Upper lobe of right lung (tissue), 1 donor: ENCODE measurements around the gene PARD3. TPM values are rescaled to one million over a fixed set of nuclear protein-coding genes. Genes with fewer than 3 reads are reported as not detected.
A peak's percentile ranks its signal among the peaks of the same experiment; 100 is the strongest.
"Not testable (repeated sequence)": the region's sequence is repeated elsewhere in the genome, so short reads cannot be mapped to it uniquely, and the experiment has no call there.

Experiments
- ATAC-seq: fragments of 200-7000 bp; cut with Tn5 transposase; one replicate; pipeline ENCODE4 v1.9.1; 2020; ENCODE audit warnings: mild to moderate bottlenecking, moderate library complexity
- DNase-seq: peaks from one replicate; pipeline ENCODE4 v3.0.0-alpha.2; 2020
- H3K27ac ChIP-seq: fragments of 200-600 bp; one replicate; pipeline ENCODE4 v1.8.0; 2022
- H3K27me3 ChIP-seq: fragments of 200-600 bp; one replicate; pipeline ENCODE4 v1.8.0; 2022; ENCODE audit warnings: mild to moderate bottlenecking
- H3K36me3 ChIP-seq: fragments of 200-600 bp; one replicate; pipeline ENCODE4 v1.8.0; 2022
- H3K4me1 ChIP-seq: fragments of 200-600 bp; one replicate; pipeline ENCODE4 v1.8.0; 2022
- H3K4me3 ChIP-seq: fragments of 200-600 bp; one replicate; pipeline ENCODE4 v1.8.0; 2022; ENCODE audit warnings: mild to moderate bottlenecking
- H3K9me3 ChIP-seq: fragments of 200-600 bp; one replicate; pipeline ENCODE4 v1.8.0; 2022
- intact Hi-C: fragments of 100-400 bp; cut with DNase I; formaldehyde crosslinking; loops from one replicate; pipeline ENCODE4 v1.11.0; 2022
- total RNA-seq: library from RNA; stranded (reverse); fragmentation: NEBNext Ultra II Directional; extraction: Animal tissue kit (Norgen Biotek cat#: 25700); gene quantifications from one replicate; pipeline ENCODE4 v1.2.1, GENCODE V29; 2021
- TF ChIP-seq, protein P1 (sequence below): fragments of 200-600 bp; IDR thresholded peaks from one replicate; pipeline ENCODE4 v1.8.0; 2022; ENCODE audit warnings: antibody characterized with exemption
- donor health status: DM: no; HTN: yes; CAD: no; lungs with severe emphysema.

PARD3 gene
- total RNA-seq, 1 donor from 2014 or later: 38.5 TPM

DNA sequence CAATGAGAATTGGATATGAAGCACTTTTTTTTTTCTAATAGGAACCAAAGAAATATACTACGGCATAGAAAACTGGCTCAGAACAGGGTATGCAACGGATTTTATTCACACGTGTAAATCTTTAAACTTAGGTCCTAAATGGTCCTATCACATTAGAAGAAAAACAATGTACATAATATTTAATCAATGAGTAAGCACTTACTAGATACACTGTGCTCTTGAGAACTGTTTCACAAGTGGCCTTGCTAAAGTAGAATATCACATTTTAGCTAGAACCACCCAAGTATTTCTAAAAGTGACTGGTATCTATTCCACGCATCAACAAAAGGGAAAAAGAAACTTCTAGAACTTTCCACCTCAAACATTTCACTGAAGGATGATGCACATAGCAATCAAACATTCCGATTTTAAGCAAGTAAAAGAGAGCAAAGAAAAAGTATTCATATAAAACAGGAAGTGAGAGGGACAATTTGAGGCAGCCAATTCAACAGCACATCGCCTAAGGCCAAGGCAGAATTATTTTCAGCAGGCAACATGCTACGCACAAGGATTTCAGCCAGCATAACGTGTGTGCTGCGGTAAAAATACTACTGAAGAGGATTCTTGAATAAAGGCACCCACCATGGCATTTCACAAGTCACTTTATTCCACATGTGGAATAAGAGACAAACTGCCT lies 55.8 kb downstream of the PARD3 start:
- no peak for DNase-seq
- no peak for ATAC-seq
- no peaks in the 10 kb centered on the region for H3K36me3 ChIP-seq
- H3K4me3 ChIP-seq: no peak overlapping the region
- intact Hi-C loops: no loop called here
- TF ChIP-seq, protein P1, sequence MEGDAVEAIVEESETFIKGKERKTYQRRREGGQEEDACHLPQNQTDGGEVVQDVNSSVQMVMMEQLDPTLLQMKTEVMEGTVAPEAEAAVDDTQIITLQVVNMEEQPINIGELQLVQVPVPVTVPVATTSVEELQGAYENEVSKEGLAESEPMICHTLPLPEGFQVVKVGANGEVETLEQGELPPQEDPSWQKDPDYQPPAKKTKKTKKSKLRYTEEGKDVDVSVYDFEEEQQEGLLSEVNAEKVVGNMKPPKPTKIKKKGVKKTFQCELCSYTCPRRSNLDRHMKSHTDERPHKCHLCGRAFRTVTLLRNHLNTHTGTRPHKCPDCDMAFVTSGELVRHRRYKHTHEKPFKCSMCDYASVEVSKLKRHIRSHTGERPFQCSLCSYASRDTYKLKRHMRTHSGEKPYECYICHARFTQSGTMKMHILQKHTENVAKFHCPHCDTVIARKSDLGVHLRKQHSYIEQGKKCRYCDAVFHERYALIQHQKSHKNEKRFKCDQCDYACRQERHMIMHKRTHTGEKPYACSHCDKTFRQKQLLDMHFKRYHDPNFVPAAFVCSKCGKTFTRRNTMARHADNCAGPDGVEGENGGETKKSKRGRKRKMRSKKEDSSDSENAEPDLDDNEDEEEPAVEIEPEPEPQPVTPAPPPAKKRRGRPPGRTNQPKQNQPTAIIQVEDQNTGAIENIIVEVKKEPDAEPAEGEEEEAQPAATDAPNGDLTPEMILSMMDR: no peak
- H3K9me3 ChIP-seq: no peaks in the 10 kb centered on the region
- H3K27ac ChIP-seq: no peak overlapping the region
- H3K4me1 ChIP-seq: peaks cover 13% of the 10 kb centered on the region
- no peaks in the 10 kb centered on the region for H3K27me3 ChIP-seq

GRCh38 chr10:34758447-34758996 lies 56.6 kb downstream of the PARD3 start:
- ATAC-seq: peak; percentile 55
- peaks cover 21% of the 10 kb centered on the region for H3K4me1 ChIP-seq
- H3K36me3 ChIP-seq: no peaks in the 10 kb centered on the region
- H3K27ac ChIP-seq: no peak overlapping the region
- H3K4me3 ChIP-seq: no peak overlapping the region
- TF ChIP-seq, protein P1: no peak
- no peak for DNase-seq
- no peaks in the 10 kb centered on the region for H3K9me3 ChIP-seq
- H3K27me3 ChIP-seq: no peaks in the 10 kb centered on the region
- intact Hi-C loops: no loop called here

- DNase-seq (no peak), ATAC-seq (no peak)
- intact Hi-C loops: no loop called here
- H3K4me3 ChIP-seq: no peak overlapping the region
- H3K27ac ChIP-seq: no peak overlapping the region
- TF ChIP-seq, protein P1: no peak
- H3K36me3 ChIP-seq: no peaks in the 10 kb centered on the region
- H3K9me3 ChIP-seq: no peaks in the 10 kb centered on the region
- no peaks in the 10 kb centered on the region for H3K27me3 ChIP-seq
- peaks cover 26% of the 10 kb centered on the region for H3K4me1 ChIP-seq
Measured at GRCh38 chr10:34757933-34758332, 57.2 kb downstream of the PARD3 start.

GRCh38 chr10:34757181-34757580 lies 57.9 kb downstream of the PARD3 start:
- intact Hi-C loops, H3K4me3 ChIP-seq, H3K27ac ChIP-seq, H3K36me3 ChIP-seq, H3K9me3 ChIP-seq, H3K27me3 ChIP-seq, DNase-seq, ATAC-seq: not testable (repeated sequence)
- H3K4me1 ChIP-seq: peaks cover 31% of the 10 kb centered on the region

DNA sequence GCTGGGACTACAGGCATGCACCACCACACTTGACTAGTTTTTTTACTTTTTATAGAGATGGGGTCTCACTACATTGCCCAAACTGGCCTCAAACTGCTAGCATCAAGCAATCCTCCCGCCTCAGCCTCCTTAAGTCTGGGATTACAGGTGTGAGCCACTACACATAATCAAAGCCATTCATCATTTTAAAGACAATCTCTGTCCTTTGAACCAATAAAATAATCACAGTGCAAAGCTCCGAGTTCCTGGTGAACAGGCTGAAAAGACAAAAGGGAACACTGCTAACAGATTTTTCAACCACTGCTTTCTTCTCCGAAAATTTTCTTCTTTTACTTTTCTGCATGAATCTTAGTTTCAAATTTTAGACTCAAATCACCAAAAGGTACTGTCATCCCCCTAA lies 58.5 kb downstream of the PARD3 start:
- peaks cover 31% of the 10 kb centered on the region for H3K4me1 ChIP-seq
- intact Hi-C loops: no loop called here
- DNase-seq: no peak

More for the DNA sequence above, 58.5 kb downstream of the PARD3 start:
- no peak for ATAC-seq
- Histone ChIP-seq H3K36me3 (no peaks in the 10 kb centered on the region), H3K9me3 (no peaks in the 10 kb centered on the region), H3K4me3 (no peak overlapping the region), H3K27me3 (no peaks in the 10 kb centered on the region), H3K27ac (no peak overlapping the region)
- TF ChIP-seq, protein P1: no peak
